ENCODE data around the gene PDE9A. TPM values are rescaled to one million over a fixed set of nuclear protein-coding genes. Genes with fewer than 3 reads are reported as not detected.

The PDE9A gene
- total RNA-seq, 1 experiment from 2014 or later = 44.8 TPM

DNA sequence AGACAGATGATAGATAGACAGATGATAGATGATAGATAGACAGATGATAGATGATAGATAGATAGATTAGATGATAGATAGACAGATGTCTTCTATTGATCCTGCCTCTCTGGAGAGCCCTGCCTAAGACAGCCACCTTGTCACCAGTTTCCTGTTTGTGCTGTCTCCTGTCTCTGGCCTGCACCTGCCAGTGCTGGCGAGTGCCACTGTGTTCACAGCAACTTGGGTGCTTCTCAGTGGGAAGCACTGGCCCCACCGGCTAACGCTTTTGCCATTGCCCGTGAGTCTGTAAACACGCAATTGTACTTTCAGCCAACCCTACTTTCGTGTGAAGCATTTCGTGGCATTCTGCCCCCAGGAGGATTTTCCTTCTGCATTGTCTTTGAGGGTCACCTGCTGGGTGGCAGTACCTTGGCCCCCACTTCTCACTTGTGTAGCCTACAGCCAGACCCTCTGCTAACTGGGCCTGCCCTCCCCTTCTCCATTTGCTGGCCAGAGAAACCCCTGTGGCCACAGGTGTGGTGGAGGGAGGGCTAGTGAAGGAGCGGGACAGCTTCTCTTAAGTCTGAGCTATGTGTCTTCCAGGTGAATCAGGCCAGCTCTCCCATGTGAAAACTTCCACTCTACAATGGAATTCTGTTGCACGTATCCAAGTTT is 23.4 kb upstream of the PDE9A start:
- no peak for DNase-seq (ENCODE audit: low spot score)

DNA sequence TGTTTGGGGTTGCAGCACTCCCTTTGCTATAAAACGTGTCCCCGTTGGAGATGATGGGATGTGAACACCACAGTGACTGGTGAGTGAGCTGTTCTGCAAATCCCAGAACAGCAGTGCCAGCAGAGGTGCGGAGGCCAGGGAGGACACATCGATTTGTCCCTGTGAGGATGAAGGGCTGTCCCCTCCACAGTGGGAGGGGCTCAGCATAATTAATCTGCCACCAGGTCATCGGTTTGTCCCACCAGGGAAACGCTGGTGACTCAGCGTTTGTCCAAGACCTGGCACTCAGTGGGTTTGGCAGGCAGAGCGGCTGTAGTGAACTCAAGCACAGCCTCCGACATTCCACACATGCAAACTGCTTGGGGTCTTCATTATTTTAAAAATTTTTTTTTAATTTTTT is 22.8 kb upstream of the PDE9A start:
- Mint-ChIP-seq H3K27ac (no peak overlapping the region), H3K27me3 (ENCODE audit: low read depth) (no peaks in the 10 kb centered on the region; the same call in none of the 2 replicates), H3K4me1 (no peaks in the 10 kb centered on the region), H3K4me3 (no peak overlapping the region), H3K36me3 (no peaks in the 10 kb centered on the region), H3K9me3 (no peaks in the 10 kb centered on the region)
- no peak for ATAC-seq
- POLR2A ChIA-PET = no interaction called here
- CTCF ChIA-PET = interaction anchor here (1.2 kb wide), 1 partner anchor 37 kb away, joined by 4 read pairs; no protein-coding TSS in a partner anchor
- no peak for DNase-seq (ENCODE audit: low spot score)
- TF ChIP-seq, protein P1, sequence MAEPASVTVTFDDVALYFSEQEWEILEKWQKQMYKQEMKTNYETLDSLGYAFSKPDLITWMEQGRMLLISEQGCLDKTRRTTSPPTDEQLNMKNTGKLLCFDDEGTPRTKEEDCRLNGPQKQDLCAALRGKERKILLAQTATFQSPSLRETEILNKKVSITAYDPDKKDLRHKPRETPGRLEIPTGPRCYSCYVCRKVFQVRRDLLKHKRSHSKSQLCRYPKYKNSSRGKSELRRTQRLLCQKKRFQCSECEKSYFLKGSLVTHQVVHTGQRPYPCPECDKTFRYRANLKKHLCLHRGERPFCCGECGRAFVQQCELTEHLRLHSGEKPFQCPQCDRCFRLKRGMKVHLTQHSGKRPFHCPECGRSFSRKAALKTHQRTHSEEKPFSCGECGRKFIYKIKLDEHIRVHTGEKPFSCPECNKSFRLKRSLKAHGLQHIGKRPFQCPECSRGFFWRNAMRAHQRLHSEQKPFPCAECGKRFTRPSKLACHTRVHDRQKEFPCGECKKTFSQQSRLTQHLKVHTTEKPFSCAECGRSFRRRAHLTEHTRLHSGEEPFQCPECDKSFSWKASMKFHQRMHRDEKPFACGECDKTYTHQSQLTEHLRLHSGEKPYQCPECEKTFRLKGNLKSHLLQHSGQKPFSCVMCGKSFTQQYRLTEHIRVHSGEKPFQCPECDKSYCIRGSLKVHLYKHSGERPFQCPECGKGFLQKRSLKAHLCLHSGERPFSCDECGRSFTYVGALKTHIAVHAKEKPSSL (CRISPR knock-in tag; conservative IDR thresholded peaks at IDR 0.05) = no peak
- TF ChIP-seq, protein P2, sequence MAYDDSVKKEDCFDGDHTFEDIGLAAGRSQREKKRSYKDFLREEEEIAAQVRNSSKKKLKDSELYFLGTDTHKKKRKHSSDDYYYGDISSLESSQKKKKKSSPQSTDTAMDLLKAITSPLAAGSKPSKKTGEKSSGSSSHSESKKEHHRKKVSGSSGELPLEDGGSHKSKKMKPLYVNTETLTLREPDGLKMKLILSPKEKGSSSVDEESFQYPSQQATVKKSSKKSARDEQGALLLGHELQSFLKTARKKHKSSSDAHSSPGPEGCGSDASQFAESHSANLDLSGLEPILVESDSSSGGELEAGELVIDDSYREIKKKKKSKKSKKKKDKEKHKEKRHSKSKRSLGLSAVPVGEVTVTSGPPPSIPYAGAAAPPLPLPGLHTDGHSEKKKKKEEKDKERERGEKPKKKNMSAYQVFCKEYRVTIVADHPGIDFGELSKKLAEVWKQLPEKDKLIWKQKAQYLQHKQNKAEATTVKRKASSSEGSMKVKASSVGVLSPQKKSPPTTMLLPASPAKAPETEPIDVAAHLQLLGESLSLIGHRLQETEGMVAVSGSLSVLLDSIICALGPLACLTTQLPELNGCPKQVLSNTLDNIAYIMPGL (CRISPR knock-in tag; IDR thresholded peaks at IDR 0.05) = no peak
- TF ChIP-seq ZNF317 (CRISPR knock-in tag; IDR thresholded peaks at IDR 0.05; ENCODE audit: borderline replicate concordance, low read depth) (no peak), FOXK1 (CRISPR knock-in tag; IDR thresholded peaks at IDR 0.05) (no peak), TEAD1 (CRISPR knock-in tag; IDR thresholded peaks at IDR 0.05) (no peak)
- TF ChIP-seq, protein P3, sequence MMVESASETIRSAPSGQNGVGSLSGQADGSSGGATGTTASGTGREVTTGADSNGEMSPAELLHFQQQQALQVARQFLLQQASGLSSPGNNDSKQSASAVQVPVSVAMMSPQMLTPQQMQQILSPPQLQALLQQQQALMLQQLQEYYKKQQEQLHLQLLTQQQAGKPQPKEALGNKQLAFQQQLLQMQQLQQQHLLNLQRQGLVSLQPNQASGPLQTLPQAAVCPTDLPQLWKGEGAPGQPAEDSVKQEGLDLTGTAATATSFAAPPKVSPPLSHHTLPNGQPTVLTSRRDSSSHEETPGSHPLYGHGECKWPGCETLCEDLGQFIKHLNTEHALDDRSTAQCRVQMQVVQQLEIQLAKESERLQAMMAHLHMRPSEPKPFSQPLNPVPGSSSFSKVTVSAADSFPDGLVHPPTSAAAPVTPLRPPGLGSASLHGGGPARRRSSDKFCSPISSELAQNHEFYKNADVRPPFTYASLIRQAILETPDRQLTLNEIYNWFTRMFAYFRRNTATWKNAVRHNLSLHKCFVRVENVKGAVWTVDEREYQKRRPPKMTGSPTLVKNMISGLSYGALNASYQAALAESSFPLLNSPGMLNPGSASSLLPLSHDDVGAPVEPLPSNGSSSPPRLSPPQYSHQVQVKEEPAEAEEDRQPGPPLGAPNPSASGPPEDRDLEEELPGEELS (CRISPR knock-in tag; IDR thresholded peaks at IDR 0.05) = no peak

More for the DNA sequence above, 23.4 kb upstream of the PDE9A start:
- Mint-ChIP-seq H3K27ac (no peak overlapping the region), H3K36me3 (no peaks in the 10 kb centered on the region), H3K4me1 (no peaks in the 10 kb centered on the region), H3K4me3 (no peak overlapping the region), H3K27me3 (ENCODE audit: low read depth) (no peaks in the 10 kb centered on the region; the same call in none of the 2 replicates), H3K9me3 (no peaks in the 10 kb centered on the region)
- ATAC-seq = no peak
- TF ChIP-seq, protein P4, sequence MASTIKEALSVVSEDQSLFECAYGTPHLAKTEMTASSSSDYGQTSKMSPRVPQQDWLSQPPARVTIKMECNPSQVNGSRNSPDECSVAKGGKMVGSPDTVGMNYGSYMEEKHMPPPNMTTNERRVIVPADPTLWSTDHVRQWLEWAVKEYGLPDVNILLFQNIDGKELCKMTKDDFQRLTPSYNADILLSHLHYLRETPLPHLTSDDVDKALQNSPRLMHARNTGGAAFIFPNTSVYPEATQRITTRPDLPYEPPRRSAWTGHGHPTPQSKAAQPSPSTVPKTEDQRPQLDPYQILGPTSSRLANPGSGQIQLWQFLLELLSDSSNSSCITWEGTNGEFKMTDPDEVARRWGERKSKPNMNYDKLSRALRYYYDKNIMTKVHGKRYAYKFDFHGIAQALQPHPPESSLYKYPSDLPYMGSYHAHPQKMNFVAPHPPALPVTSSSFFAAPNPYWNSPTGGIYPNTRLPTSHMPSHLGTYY (CRISPR knock-in tag; IDR thresholded peaks at IDR 0.05) = no peak
- TF ChIP-seq GRHL2 (CRISPR knock-in tag; IDR thresholded peaks at IDR 0.05; ENCODE audit: insufficient replicate concordance, severe bottlenecking) (no peak), HMGA2 (CRISPR knock-in tag; IDR thresholded peaks at IDR 0.05) (no peak), PRRX2 (CRISPR knock-in tag; IDR thresholded peaks at IDR 0.05) (no peak), ZNF263 (CRISPR knock-in tag; IDR thresholded peaks at IDR 0.05; ENCODE audit: low read depth) (no peak)
- TF ChIP-seq, protein P5, sequence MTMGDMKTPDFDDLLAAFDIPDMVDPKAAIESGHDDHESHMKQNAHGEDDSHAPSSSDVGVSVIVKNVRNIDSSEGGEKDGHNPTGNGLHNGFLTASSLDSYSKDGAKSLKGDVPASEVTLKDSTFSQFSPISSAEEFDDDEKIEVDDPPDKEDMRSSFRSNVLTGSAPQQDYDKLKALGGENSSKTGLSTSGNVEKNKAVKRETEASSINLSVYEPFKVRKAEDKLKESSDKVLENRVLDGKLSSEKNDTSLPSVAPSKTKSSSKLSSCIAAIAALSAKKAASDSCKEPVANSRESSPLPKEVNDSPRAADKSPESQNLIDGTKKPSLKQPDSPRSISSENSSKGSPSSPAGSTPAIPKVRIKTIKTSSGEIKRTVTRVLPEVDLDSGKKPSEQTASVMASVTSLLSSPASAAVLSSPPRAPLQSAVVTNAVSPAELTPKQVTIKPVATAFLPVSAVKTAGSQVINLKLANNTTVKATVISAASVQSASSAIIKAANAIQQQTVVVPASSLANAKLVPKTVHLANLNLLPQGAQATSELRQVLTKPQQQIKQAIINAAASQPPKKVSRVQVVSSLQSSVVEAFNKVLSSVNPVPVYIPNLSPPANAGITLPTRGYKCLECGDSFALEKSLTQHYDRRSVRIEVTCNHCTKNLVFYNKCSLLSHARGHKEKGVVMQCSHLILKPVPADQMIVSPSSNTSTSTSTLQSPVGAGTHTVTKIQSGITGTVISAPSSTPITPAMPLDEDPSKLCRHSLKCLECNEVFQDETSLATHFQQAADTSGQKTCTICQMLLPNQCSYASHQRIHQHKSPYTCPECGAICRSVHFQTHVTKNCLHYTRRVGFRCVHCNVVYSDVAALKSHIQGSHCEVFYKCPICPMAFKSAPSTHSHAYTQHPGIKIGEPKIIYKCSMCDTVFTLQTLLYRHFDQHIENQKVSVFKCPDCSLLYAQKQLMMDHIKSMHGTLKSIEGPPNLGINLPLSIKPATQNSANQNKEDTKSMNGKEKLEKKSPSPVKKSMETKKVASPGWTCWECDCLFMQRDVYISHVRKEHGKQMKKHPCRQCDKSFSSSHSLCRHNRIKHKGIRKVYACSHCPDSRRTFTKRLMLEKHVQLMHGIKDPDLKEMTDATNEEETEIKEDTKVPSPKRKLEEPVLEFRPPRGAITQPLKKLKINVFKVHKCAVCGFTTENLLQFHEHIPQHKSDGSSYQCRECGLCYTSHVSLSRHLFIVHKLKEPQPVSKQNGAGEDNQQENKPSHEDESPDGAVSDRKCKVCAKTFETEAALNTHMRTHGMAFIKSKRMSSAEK (CRISPR knock-in tag; IDR thresholded peaks at IDR 0.05; ENCODE audit: borderline replicate concordance) = no peak
- TF ChIP-seq, protein P6, sequence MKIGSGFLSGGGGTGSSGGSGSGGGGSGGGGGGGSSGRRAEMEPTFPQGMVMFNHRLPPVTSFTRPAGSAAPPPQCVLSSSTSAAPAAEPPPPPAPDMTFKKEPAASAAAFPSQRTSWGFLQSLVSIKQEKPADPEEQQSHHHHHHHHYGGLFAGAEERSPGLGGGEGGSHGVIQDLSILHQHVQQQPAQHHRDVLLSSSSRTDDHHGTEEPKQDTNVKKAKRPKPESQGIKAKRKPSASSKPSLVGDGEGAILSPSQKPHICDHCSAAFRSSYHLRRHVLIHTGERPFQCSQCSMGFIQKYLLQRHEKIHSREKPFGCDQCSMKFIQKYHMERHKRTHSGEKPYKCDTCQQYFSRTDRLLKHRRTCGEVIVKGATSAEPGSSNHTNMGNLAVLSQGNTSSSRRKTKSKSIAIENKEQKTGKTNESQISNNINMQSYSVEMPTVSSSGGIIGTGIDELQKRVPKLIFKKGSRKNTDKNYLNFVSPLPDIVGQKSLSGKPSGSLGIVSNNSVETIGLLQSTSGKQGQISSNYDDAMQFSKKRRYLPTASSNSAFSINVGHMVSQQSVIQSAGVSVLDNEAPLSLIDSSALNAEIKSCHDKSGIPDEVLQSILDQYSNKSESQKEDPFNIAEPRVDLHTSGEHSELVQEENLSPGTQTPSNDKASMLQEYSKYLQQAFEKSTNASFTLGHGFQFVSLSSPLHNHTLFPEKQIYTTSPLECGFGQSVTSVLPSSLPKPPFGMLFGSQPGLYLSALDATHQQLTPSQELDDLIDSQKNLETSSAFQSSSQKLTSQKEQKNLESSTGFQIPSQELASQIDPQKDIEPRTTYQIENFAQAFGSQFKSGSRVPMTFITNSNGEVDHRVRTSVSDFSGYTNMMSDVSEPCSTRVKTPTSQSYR (CRISPR knock-in tag; IDR thresholded peaks at IDR 0.05) = no peak
- TF ChIP-seq, protein P2 (CRISPR knock-in tag; IDR thresholded peaks at IDR 0.05) = no peak
- POLR2A ChIA-PET = no interaction called here
- CTCF ChIA-PET = interaction anchor here (1.2 kb wide), 1 partner anchor 37 kb away, joined by 4 read pairs; no protein-coding TSS in a partner anchor

All from WTC11 (cell line).